Prostate gland (tissue), 2 donors: ENCODE results near the gene TMEM212. TPM values are rescaled to one million over a fixed set of nuclear protein-coding genes. Genes with fewer than 3 reads are reported as not detected.

Source experiments
- DNase-seq: peaks from one replicate; pipeline ENCODE4 v3.0.0-alpha.2; 2019; ENCODE audit warnings: low spot score
- H3K27ac ChIP-seq, 2 donors: fragments of 200-600 bp; sonication (generic); 2 replicates each; pipeline ENCODE4 v1.5.1; 2017 to 2019
- H3K27me3 ChIP-seq: fragments of 200-600 bp; sonication (generic); replicated peaks from 2 replicates; pipeline ENCODE4 v1.5.1; 2019; ENCODE audit not compliant: insufficient read depth
- H3K36me3 ChIP-seq, 2 donors: fragments of 200-600 bp; sonication (generic); 1 replicate in 1 of 2; 2 replicates in 1 of 2; pipeline versions ENCODE4 v1.5.1 to v1.8.1; 2017 to 2019
- H3K4me1 ChIP-seq: fragments of 200-600 bp; sonication (generic); replicated peaks from 2 replicates; pipeline ENCODE4 v1.5.1; 2019
- H3K4me3 ChIP-seq, 2 donors: fragments of 200-600 bp; sonication (generic); 2 replicates each; pipeline ENCODE4 v1.5.1; 2017 to 2019
- H3K9me3 ChIP-seq: fragments of 200-600 bp; sonication (generic); 2 replicates; pipeline ENCODE4 v1.5.1; 2017
- POLR2A ChIP-seq: fragments of 450-650 bp; IDR thresholded peaks from one replicate; pipeline ENCODE4 v1.6.1; 2016; ENCODE audit warnings: antibody characterized with exemption, mild to moderate bottlenecking
- POLR2AphosphoS5 ChIP-seq: sonication (generic); formaldehyde crosslinking; IDR thresholded peaks from one replicate; pipeline ENCODE4 v1.6.1; 2017; ENCODE audit warnings: antibody characterized with exemption
- WGBS: methylation state at CpG from one replicate; pipeline ENCODE4 v1.1.5; 2018; 5-methylcytosine and 5-hydroxymethylcytosine counted together
- intact Hi-C: fragments of 100-400 bp; cut with DNase I; formaldehyde crosslinking; loops from one replicate; pipeline ENCODE4 v1.14.2; 2022
- total RNA-seq, 2 donors: library from RNA; depleted of rRNA; stranded (reverse); fragments of >200 nt; gene quantifications; one replicate each; pipeline ENCODE4 v1.1.0, GENCODE V29; 2016
- TF ChIP-seq, protein P1 (sequence below), 4 experiments: fragments of 200-600 bp in 2 of 4; fragments of 450-650 bp in 2 of 4; sonication (generic) in 2 of 4; IDR thresholded peaks; 1 replicate in 3 of 4; 2 replicates in 1 of 4; pipeline ENCODE4 v1.5.1; 2016 to 2019; ENCODE audit warnings: antibody characterized with exemption in 4 of 4, mild to moderate bottlenecking in 2 of 4, moderate library complexity in 2 of 4

The TMEM212 gene
- total RNA-seq, 2 donors from 2014 or later = not detected

DNA sequence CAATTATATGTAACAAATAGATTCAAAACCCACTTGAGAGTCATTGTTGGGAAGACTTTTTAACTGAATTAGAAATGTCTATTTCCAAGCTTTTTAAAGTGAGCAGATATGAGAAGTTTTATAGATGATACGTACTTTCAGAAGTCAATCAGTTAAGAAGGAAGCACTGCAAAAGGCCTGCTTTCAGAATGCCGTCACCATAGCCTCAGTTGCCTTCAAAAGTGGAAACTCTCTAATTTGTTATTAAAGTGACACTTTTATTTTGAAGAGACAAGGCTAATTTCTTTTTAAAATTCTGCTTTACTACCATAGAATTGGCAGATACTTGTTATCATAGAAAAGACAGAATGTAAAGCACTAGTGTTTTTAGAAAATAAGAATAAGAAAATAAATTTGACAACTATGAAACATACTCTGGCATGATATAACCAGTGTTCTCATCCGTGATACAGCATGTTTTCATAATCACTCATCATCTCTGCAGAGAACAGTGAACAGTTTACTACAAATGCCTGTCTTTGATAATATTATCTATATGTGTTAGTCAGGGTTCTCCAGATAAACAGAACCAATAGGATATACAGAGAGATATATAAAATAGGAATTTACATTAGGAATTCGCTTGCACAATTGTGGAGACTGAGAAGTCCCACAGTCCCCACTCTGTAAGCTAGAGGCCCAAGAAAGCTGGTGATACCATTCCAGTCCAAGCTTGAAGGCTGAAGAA is 25.9 kb upstream of the TMEM212 start:
- Histone ChIP-seq H3K27me3 (no peaks in the 10 kb centered on the region), H3K27ac (no peak overlapping the region), H3K4me3 (no peak overlapping the region), H3K4me1 (no peaks in the 10 kb centered on the region), H3K36me3 (no peaks in the 10 kb centered on the region), H3K9me3 (no peaks in the 10 kb centered on the region)
- intact Hi-C loops = no loop called here
- DNase-seq = no peak
- TF ChIP-seq, protein P1, sequence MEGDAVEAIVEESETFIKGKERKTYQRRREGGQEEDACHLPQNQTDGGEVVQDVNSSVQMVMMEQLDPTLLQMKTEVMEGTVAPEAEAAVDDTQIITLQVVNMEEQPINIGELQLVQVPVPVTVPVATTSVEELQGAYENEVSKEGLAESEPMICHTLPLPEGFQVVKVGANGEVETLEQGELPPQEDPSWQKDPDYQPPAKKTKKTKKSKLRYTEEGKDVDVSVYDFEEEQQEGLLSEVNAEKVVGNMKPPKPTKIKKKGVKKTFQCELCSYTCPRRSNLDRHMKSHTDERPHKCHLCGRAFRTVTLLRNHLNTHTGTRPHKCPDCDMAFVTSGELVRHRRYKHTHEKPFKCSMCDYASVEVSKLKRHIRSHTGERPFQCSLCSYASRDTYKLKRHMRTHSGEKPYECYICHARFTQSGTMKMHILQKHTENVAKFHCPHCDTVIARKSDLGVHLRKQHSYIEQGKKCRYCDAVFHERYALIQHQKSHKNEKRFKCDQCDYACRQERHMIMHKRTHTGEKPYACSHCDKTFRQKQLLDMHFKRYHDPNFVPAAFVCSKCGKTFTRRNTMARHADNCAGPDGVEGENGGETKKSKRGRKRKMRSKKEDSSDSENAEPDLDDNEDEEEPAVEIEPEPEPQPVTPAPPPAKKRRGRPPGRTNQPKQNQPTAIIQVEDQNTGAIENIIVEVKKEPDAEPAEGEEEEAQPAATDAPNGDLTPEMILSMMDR (IDR thresholded peaks at IDR 0.05) = no peak
- TF ChIP-seq POLR2AphosphoS5 (no peak), POLR2A (no peak)
- WGBS = 92% methylated on average over 4 of the region's 4 CpGs

DNA sequence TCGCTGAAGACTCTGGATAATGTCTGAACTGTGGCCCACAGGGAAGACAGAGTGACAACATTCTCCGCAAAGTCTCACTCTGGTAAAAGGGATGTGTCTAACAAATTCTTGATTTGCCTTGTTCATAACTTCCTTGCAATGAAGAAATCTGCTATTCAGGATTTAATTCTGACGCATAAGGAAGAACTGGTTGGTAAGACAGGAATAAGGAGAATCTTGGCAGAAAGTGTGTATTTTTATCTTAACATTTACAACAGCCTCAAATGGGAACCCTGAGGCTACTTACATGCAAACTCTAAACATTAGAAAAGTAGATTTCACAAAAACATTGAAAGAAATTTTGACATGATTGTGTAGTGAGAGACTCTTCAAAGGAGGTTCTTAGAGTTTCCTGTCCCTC is 22.1 kb upstream of the TMEM212 start:
- no peak overlapping the region for H3K27ac ChIP-seq
- WGBS = 87% methylated on average over 3 of the region's 3 CpGs
- intact Hi-C loops = no loop called here

DNA sequence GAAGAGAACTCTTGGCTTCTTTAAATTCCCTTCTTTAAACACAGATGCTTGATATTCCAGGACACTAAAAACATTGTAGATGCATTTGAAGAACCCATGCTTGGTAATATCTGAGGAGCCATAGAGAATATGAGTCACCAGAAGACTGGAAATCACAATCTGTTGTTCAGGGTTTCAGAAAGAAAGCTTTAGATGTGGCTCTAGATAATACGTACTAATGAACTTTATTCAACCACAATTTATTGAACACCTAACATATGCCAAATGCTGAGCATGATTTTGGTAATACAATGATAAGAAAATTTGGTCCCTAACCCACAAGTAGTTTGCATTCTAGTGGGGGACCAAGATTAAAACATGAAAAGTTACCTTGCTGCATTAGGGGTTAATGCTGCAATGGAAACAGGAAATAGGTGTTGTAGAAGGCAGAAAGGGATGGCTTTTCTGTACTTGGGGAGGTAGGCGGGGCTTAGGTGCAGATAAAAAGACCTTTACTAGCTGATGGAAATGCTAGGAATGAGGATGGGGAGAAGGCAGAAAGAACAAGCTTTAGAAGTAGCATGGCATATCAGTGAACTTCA is 21.3 kb upstream of the TMEM212 start:
- no peaks in the 10 kb centered on the region for H3K27me3 ChIP-seq
- no peak for DNase-seq
- no peak for TF ChIP-seq POLR2AphosphoS5
- TF ChIP-seq, protein P1 (IDR thresholded peaks at IDR 0.05) = no peak
- no peak for TF ChIP-seq POLR2A
- H3K4me1 ChIP-seq = no peaks in the 10 kb centered on the region
- H3K4me3 ChIP-seq = no peak overlapping the region
- no peaks in the 10 kb centered on the region for H3K36me3 ChIP-seq
- intact Hi-C loops = no loop called here
- H3K27ac ChIP-seq = no peak overlapping the region
- no peaks in the 10 kb centered on the region for H3K9me3 ChIP-seq
- 60% methylated on average over 2 of the region's 2 CpGs for WGBS

More for the DNA sequence above, 22.1 kb upstream of the TMEM212 start:
- Histone ChIP-seq H3K9me3 (no peaks in the 10 kb centered on the region), H3K4me3 (no peak overlapping the region), H3K4me1 (no peaks in the 10 kb centered on the region), H3K36me3 (no peaks in the 10 kb centered on the region), H3K27me3 (no peaks in the 10 kb centered on the region)
- DNase-seq = no peak
- TF ChIP-seq, protein P1 (IDR thresholded peaks at IDR 0.05) = no peak
- no peak for TF ChIP-seq POLR2A
- no peak for TF ChIP-seq POLR2AphosphoS5

DNA sequence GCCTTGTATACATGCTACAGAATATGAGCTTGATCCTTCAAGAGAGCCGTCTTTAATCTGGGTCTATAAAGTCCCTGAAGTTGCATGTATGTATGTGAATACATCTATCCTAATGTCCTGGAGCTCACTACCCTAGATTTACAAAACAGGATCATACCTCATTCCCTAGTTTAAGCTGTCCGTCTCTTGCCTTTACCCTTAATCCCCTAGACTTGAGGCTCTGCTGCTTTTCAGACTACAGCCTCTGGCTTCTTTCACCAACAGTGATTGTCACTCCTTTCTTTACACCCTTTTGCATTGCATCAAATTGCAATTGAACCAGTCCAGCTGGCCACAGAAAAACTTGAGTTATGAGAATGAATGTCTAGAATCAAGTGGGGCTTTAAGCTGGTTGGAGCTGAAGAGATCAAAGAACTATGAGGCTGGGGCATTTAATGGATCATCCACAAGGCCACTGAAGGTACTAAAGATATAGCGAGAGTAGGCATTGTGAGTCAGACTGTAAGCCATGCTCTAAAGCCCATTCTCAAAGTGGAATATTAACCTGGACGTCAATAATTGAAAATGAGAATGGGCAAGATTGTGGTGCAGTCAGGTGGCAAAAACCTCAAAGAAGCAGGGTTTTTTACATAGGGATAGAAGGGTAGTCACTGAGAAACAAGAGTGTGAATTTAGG is 20.6 kb upstream of the TMEM212 start:
- H3K27me3 ChIP-seq = no peaks in the 10 kb centered on the region
- 73% methylated on average over 4 of the region's 4 CpGs for WGBS
- no peaks in the 10 kb centered on the region for H3K36me3 ChIP-seq
- TF ChIP-seq POLR2A (no peak), POLR2AphosphoS5 (no peak)
- TF ChIP-seq, protein P1 (IDR thresholded peaks at IDR 0.05) = no peak
- H3K9me3 ChIP-seq = no peaks in the 10 kb centered on the region
- DNase-seq = no peak
- no peak overlapping the region for H3K27ac ChIP-seq
- no peak overlapping the region for H3K4me3 ChIP-seq
- intact Hi-C loops = no loop called here
- no peaks in the 10 kb centered on the region for H3K4me1 ChIP-seq
